PC-3 (cell line): ENCODE data around the gene IPCEF1. TPM values are rescaled to one million over a fixed set of nuclear protein-coding genes. Genes with fewer than 3 reads are reported as not detected.
A peak's percentile ranks its signal among the peaks of the same experiment; 100 is the strongest.

Source experiments
- ATAC-seq: fragments of 200-7000 bp; cut with Tn5 transposase; 2 replicates; pipeline ENCODE4 v1.9.1; 2020; ENCODE audit warnings: mild to moderate bottlenecking, moderate library complexity
- BruUV-seq: library from RNA; stranded (reverse); fragments of 400-500 nt; replicated peaks from 2 replicates; lab custom pipeline; 2021; lab: Mats Ljungman, UMichigan
- CTCF ChIA-PET: fragments of 300-600 bp; sonication (Branson Sonifier 250); formaldehyde crosslinking; loops from one replicate; lab custom pipeline; 2022; ENCODE audit warnings: antibody characterized with exemption; lab: Charles Lee
- POLR2A ChIA-PET: fragments of 300-600 bp; sonication (Branson Sonifier 250); formaldehyde crosslinking; loops from one replicate; lab custom pipeline; 2022; ENCODE audit warnings: antibody characterized with exemption; ENCODE audit not compliant: unreplicated experiment; lab: Charles Lee
- DNase-seq: peaks from one replicate; pipeline ENCODE4 v3.0.0-alpha.2; 2015
- H2AFZ ChIP-seq: fragments of 300-600 bp; sonication (generic); 2 replicates; pipeline ENCODE4 v1.6.0; 2016; ENCODE audit warnings: antibody characterized with exemption, low read length
- H3F3A ChIP-seq: fragments of 300-600 bp; sonication (generic); one replicate; pipeline ENCODE4 v1.6.0; 2017; ENCODE audit warnings: antibody characterized with exemption, low read length, control low read depth, mild to moderate bottlenecking; ENCODE audit not compliant: unreplicated experiment
- H3K27ac ChIP-seq: fragments of 300-600 bp; sonication (generic); 2 replicates; pipeline ENCODE4 v1.5.1; 2016; ENCODE audit warnings: mild to moderate bottlenecking, low read length
- H3K27me3 ChIP-seq: fragments of 300-600 bp; sonication (generic); 2 replicates; pipeline ENCODE4 v1.6.1; 2016; ENCODE audit warnings: low read length, mixed read lengths
- H3K36me3 ChIP-seq: fragments of 300-600 bp; sonication (generic); 2 replicates; pipeline ENCODE4 v1.6.1; 2016; ENCODE audit warnings: low read depth, mixed run types, low read length, mixed read lengths
- H3K4me1 ChIP-seq: fragments of 300-600 bp; sonication (generic); 2 replicates; pipeline ENCODE4 v1.5.1; 2016; ENCODE audit warnings: low read length; ENCODE audit not compliant: insufficient read depth
- H3K4me2 ChIP-seq: fragments of 300-600 bp; sonication (generic); 2 replicates; pipeline ENCODE4 v1.6.0; 2016; ENCODE audit warnings: low read length
- H3K4me3 ChIP-seq: fragments of 300-600 bp; sonication (generic); 2 replicates; pipeline ENCODE4 v1.5.1; 2016; ENCODE audit warnings: mild to moderate bottlenecking, low read length, mixed read lengths
- H3K79me2 ChIP-seq: fragments of 300-600 bp; sonication (generic); 2 replicates; pipeline ENCODE4 v1.6.1; 2017; ENCODE audit warnings: low read length, mixed read lengths
- H3K9ac ChIP-seq: fragments of 300-600 bp; sonication (generic); 2 replicates; pipeline ENCODE4 v1.6.0; 2016; ENCODE audit warnings: mild to moderate bottlenecking, low read length
- H3K9me2 ChIP-seq: fragments of 300-600 bp; sonication (generic); replicated peaks from 2 replicates; pipeline ENCODE4 v1.6.1; 2016; ENCODE audit warnings: mixed run types, low read length, mixed read lengths
- H3K9me3 ChIP-seq: fragments of 300-600 bp; sonication (generic); 2 replicates; pipeline ENCODE4 v1.6.1; 2016; ENCODE audit warnings: low read length, mixed read lengths
- H4K20me1 ChIP-seq: fragments of 300-600 bp; sonication (generic); 2 replicates; pipeline ENCODE4 v1.6.1; 2016; ENCODE audit warnings: low read length, mixed read lengths
- EZH2 ChIP-seq: fragments of 300-600 bp; sonication (generic); IDR thresholded peaks from one replicate; pipeline ENCODE4 v1.6.1; 2017; ENCODE audit warnings: antibody characterized with exemption, mild to moderate bottlenecking, low read length; ENCODE audit not compliant: unreplicated experiment
- EZH2phosphoT487 ChIP-seq: fragments of 300-600 bp; sonication (generic); IDR thresholded peaks from 2 replicates; pipeline ENCODE4 v1.6.1; 2018; ENCODE audit warnings: mild to moderate bottlenecking, antibody characterized with exemption, low read length, borderline replicate concordance
- intact Hi-C: fragments of 100-400 bp; cut with micrococcal nuclease; formaldehyde crosslinking; loops from 2 replicates; pipeline ENCODE4 v1.9.0; 2023
- total RNA-seq: library from RNA; depleted of rRNA; stranded (reverse); fragments of >200 nt; gene quantifications from 2 replicates; pipeline ENCODE4 v1.2.3, GENCODE V29; 2014
- TF ChIP-seq, protein P1 (sequence below): fragments of 300-600 bp; sonication (generic); conservative IDR thresholded peaks from 2 replicates; pipeline ENCODE4 v1.5.1; 2017; ENCODE audit warnings: antibody characterized with exemption, low read depth, mild to moderate bottlenecking, low read length

Gene IPCEF1
- total RNA-seq, 1 experiment from 2014 or later = 0.29 TPM

DNA sequence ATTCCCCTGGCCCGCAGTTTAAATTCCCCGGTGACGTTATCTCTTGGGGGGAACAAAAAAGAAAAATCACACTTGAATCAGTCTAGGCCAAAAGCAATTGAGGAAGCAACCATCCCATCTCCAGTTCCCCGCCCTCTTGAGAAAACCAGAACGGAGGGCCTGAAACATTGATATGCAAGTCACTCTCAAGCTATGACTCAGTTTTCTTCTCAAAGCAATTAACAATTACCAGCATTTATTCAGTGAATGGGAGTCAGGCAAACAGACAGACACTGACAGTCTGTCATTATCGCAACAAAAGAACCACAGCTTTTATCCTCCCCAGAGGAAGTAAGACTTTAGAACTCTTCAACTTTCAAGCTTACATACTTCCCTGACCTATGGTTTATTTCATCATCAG is 216.7 kb downstream of the IPCEF1 start:
- POLR2A ChIA-PET = no interaction called here

DNA sequence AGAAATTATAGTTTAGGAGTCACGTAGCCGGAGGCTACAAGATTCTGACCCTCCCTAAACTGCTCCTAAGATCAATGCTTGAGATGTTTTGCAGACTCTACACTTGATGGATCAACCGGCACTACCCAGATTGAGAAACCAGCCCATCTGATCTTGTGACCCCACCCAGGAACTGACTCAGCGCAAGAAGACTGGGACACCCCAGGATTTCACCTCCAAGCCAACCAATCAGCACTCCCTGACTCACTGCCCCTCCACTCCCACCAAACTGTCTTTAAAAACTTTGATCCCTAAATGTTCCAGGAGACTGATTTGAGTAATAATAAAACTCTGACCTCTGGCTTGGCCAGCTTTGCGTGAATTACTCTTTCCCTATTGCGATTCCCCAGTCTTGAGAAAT is 217.8 kb downstream of the IPCEF1 start:
- H3K27me3 ChIP-seq = no peaks in the 10 kb centered on the region
- CTCF ChIA-PET = no interaction called here
- POLR2A ChIA-PET = no interaction called here
- TF ChIP-seq EZH2 = no peak
- TF ChIP-seq EZH2phosphoT487 = no peak
- TF ChIP-seq, protein P1, sequence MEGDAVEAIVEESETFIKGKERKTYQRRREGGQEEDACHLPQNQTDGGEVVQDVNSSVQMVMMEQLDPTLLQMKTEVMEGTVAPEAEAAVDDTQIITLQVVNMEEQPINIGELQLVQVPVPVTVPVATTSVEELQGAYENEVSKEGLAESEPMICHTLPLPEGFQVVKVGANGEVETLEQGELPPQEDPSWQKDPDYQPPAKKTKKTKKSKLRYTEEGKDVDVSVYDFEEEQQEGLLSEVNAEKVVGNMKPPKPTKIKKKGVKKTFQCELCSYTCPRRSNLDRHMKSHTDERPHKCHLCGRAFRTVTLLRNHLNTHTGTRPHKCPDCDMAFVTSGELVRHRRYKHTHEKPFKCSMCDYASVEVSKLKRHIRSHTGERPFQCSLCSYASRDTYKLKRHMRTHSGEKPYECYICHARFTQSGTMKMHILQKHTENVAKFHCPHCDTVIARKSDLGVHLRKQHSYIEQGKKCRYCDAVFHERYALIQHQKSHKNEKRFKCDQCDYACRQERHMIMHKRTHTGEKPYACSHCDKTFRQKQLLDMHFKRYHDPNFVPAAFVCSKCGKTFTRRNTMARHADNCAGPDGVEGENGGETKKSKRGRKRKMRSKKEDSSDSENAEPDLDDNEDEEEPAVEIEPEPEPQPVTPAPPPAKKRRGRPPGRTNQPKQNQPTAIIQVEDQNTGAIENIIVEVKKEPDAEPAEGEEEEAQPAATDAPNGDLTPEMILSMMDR = no peak
- no peaks in the 10 kb centered on the region for H3K9me3 ChIP-seq
- no peaks in the 10 kb centered on the region for H3F3A ChIP-seq
- H3K79me2 ChIP-seq = no peaks in the 10 kb centered on the region
- no peak overlapping the region for H3K4me2 ChIP-seq
- no peak overlapping the region for H2AFZ ChIP-seq
- H3K27ac ChIP-seq = no peak overlapping the region
- BruUV-seq = no TSS peak
- no peaks in the 10 kb centered on the region for H4K20me1 ChIP-seq
- H3K4me3 ChIP-seq = no peak overlapping the region
- H3K36me3 ChIP-seq = no peaks in the 10 kb centered on the region
- H3K9me2 ChIP-seq = no peaks in the 10 kb centered on the region
- no peak for ATAC-seq
- intact Hi-C loops = no loop called here
- H3K9ac ChIP-seq = no peak overlapping the region
- H3K4me1 ChIP-seq = no peaks in the 10 kb centered on the region
- peak; percentile 3 for DNase-seq

More for the DNA sequence above, 216.7 kb downstream of the IPCEF1 start:
- no peaks in the 10 kb centered on the region for H3F3A ChIP-seq
- TF ChIP-seq, protein P1 = no peak
- TF ChIP-seq EZH2phosphoT487 = no peak
- no peaks in the 10 kb centered on the region for H4K20me1 ChIP-seq
- H2AFZ ChIP-seq = no peak overlapping the region
- H3K4me1 ChIP-seq = no peaks in the 10 kb centered on the region
- H3K9me3 ChIP-seq = no peaks in the 10 kb centered on the region
- no peak overlapping the region for H3K4me2 ChIP-seq
- no peaks in the 10 kb centered on the region for H3K27me3 ChIP-seq
- no peak for ATAC-seq
- H3K9ac ChIP-seq = no peak overlapping the region
- H3K79me2 ChIP-seq = no peaks in the 10 kb centered on the region
- no peak overlapping the region for H3K4me3 ChIP-seq
- H3K27ac ChIP-seq = no peak overlapping the region
- H3K9me2 ChIP-seq = no peaks in the 10 kb centered on the region
- no TSS peak for BruUV-seq
- intact Hi-C loops = no loop called here
- CTCF ChIA-PET = no interaction called here
- H3K36me3 ChIP-seq = no peaks in the 10 kb centered on the region
- no peak for DNase-seq

DNA sequence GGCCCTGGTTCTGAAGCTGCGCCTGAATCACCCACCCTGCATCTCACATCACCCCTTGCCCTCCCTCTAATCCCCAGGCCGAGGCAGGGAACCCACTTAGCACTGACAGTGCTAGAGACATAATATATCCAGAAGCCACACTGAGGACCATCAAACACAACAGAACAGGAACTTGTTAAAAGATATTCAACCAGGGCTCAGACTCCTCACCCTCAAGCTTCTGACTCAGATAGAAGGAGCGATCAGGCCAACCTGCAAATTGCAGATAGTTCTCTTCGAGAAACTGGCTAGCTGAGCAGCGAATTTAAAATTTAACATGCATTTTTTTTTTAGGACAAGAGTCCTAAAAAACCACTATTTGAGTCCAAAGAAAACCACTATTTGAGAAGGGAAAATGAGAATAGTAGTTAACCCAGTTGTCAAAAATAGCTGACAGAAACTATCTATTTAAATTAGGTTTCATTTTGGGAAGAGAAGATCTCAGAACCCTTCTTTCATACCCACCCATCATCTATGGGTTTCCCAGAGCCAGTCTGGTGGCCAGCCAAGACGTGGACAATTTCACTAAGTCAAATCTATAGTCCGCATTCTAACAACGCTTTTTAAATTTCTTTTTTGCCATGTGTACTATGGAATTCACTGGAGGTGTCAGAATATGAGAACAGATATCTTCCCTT is 222.0 kb downstream of the IPCEF1 start:
- Histone ChIP-seq H3K4me2 (no peak overlapping the region), H3K27ac (no peak overlapping the region), H3K9me2 (no peaks in the 10 kb centered on the region), H3K9me3 (no peaks in the 10 kb centered on the region), H3K4me1 (no peaks in the 10 kb centered on the region), H4K20me1 (no peaks in the 10 kb centered on the region), H3K4me3 (no peak overlapping the region), H3F3A (no peaks in the 10 kb centered on the region), H3K27me3 (no peaks in the 10 kb centered on the region), H2AFZ (no peak overlapping the region), H3K36me3 (no peaks in the 10 kb centered on the region), H3K9ac (no peak overlapping the region), H3K79me2 (no peaks in the 10 kb centered on the region)
- DNase-seq (no peak), ATAC-seq (no peak)
- intact Hi-C loops = no loop called here
- no TSS peak for BruUV-seq
- ChIA-PET CTCF (no interaction called here), POLR2A (no interaction called here)
- TF ChIP-seq EZH2 (no peak), EZH2phosphoT487 (no peak)
- TF ChIP-seq, protein P1 = no peak
